SKM-1 treated with dmso at 0.1 percent for 144 hours (cell line): ENCODE data around the gene FLRT3.

Experiments
- DNase-seq: peaks from one replicate; lab custom pipeline; 2025; ENCODE audit not compliant: unreplicated experiment; lab: John Stamatoyannopoulos, UW

FLRT3 gene

DNA sequence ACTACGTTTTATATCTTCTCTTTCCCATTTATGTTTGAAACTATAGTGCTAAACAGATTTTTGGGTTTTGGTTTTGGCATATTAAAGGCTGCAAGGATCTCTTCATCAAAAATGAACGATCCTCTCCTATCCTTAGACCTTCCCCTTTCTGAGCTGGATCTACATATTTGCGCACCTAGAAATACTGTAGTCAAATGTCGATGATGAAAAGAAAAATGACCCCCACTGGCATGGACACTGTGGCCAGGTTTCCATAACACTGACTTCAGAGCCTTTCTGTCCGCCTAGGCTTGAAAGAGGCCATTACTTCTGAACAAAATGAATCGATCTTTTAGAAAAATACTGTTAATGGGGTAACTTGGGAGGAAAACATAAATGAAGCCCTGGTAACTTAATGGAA, 5.8 kb downstream of the FLRT3 start:
- no peak for DNase-seq

DNA sequence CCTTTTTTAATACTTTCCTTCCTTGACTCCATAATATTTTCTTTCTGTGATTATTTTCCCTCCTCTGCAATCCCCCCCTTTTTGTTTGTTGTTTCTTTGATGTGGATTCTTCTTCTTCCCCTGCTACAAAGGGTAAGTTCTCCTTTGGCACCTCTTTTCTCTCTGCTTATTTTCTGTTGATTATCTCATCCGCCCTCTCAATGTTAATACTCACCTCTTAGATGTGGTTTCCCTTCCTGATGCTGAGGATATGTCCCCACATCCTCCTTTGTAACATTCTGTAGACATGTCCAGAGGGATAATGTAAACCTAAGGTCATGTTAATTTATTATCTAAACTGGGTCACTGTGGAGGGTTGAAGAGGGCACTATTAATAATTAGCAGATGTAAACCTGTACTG, 17.7 kb downstream of the FLRT3 start:
- no peak for DNase-seq

DNA sequence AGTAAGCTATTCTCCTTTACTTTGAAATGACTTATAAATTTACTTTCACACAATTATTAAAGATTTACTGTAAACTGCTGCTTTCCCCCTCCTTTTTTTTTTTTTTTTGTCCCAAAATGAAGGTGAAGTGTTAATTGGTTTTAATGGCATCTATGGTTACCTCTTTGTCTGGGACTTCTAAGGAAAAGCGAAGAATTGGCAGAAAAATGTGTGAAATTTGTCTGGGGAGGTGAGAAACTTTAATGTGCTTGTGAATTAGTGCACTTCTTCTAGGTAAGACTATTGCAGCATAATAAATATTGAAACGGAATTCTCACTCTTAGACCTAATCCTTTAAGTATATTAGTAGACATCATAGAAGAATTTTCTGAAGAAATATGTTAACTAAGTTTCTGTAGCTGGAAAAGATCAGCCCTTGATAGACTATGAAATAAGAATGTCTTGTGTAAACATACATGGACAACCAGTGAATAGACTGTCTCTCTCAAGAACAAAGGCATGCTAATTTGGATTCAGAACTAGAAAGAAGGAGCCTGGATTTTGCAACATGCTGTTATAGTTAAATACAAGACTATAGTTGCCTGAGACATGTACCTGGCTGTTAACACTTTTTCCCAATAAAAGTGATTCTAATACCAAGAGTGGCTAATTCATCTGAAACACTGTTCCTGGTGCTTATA, 23.9 kb downstream of the FLRT3 start:
- DNase-seq, result no peak

DNA sequence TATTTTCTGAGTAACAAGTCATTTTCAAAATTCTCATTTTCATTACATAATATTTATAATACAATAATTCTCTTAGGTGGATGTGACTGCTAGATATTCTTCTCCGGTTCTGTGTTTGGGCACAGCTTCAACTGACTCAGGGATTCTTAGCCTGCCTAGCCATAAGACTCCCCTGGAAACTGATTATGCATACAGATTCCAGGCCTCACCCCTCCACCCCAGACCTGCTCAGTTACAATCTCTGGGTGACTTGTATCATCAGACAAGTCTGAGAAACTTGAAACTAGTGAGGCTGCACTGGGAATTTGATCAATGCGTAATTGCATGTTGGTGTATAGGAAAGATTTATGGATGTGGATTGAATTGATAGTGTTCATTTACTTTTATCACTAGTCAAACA, 25.4 kb downstream of the FLRT3 start:
- DNase-seq, result no peak

DNA sequence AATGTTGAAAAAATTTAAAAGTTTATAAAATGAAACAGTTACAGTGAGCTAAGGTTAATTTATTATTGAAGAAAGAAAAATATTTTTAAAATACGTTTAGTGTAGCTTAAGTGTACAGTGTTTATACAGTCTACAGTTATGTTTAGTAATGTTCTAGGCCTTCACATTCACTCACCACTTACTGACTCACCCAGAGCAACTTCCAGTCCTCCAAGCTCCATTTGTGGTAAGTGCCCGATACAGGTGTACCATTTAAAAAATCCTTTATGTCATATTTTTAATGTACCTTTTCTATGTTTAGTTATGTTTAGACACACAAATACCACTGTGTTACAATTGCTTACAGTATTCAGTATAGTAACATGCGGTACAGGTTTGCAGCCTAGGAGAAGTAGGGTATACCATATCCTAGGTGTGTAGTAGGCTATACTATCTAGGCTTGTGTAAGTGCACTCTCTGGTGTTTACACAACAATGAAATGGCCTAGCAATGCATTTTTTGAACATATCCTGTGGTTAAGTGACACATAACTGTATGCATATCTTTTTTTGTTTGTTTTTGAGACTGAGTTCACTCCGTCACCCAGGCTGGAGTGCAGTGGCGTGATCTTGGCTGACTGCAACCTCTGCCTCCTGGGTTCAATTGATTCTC, 26.3 kb downstream of the FLRT3 start:
- DNase-seq, result no peak

DNA sequence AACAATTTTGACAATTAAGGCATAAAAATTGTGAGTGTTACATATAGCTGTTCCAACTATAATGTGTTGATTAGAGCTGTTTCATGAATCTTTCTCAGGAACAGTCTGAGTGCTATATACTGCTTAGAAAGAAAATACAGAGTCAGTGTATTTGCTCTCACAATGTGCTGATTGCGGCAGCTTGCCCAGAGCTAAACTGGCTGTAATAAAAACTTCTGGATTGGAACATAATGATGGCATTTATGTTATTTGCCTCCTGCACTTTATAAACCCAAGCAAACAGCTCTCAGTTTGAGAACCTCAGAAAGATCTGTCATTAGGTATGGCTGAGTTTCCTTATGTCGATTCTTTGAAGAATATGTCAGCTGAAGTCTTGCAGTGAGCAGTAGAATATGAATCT, 29.5 kb downstream of the FLRT3 start:
- no peak for DNase-seq

DNA sequence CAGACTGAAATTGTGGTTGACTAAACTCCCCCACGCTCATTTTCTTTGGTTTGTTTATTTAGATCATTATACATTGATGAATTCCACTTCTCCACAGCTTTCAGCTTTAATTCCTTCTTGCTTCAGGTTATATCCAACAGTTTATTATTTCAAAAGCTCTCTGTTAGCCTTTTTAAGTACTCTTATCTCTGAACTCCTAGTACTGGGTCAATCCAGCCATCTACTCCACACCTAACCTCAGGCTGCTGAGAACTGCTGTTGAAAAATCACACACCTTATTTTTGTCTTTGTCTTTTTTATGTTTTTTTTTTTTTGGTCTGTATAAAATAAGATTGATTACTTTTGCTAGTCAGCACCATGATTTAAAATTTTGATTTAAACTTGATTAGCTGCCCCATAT, 32.9 kb downstream of the FLRT3 start:
- no peak for DNase-seq

DNA sequence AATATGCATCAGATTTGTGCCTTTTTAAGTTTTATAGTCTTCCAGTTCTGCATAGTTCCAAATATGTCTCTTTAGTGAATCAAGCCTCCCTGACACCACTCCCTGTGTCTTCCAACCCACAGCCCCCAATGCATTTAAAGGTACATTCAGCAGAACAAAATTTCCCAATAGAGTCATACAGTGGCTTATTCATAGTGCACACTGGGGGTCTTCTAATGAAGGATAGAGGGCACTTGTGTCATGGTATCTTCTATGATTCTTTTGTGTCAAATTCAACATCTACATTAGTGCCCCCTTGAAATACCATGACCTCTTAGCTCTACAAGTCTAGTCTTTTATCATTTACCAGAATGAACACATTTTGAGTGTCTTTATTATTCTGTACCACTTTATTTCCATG, 33.8 kb downstream of the FLRT3 start:
- no peak for DNase-seq

DNA sequence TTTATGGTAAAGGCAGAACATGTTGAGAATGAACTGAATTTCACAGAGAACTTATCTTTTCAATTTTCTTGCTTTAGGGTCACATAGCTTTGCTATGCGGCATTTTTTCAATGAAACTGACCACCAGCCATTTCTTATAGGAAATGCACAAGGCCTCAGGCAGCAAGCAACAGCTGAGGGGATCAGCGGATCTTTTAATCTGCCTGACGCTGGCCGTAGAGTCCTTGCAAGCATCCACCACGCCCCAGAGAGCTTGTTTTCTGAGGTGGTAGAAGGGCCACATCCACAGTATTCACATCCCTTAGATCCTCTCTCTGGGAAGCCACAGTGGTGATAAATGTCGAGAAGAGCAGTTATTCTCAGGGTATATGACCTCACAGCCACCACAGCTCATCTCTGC, 34.3 kb downstream of the FLRT3 start:
- no peak for DNase-seq

DNA sequence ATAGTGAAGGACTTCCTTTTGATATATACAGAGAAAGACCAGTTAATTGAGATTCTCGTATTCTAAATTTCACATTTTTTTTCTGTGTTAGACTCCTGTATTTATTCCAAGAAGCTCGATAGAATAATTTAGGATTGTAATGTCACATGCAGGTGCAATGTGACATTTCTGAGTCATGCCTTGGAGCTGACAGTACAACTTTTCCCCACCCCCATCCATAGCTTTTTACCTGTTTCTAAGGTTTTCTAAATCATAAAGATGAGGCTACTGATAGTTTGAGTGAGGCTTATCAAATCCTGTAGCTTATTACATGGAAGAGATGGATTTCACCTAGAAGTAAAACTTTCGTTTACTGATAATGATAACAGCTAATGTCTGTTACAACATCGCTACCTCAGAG, 37.6 kb downstream of the FLRT3 start:
- DNase-seq, result no peak

DNA sequence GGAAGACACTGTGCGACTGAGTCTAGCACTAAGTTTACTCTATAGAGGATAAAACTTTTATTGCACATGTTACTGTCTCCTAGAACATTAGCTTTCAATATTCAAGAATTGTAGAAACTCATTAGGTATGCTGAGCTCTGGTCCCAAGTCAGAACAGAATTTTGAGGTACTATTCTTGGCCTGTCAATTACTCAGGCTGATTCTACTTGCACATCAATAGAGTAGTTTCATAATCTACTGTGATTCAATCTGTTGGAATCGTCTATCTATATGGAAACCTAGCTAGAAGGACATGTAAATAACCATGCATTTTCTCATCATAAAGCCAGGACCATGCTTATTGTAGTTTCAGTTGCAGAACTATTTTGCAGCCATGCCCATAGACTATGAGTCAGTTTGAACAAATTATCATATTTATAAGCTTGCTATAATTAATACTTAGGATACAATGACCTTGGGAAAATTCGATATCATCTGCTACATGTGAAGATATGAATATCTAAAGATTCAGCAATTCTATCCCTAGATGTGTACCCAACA, 41.6 kb downstream of the FLRT3 start:
- DNase-seq, result no peak

DNA sequence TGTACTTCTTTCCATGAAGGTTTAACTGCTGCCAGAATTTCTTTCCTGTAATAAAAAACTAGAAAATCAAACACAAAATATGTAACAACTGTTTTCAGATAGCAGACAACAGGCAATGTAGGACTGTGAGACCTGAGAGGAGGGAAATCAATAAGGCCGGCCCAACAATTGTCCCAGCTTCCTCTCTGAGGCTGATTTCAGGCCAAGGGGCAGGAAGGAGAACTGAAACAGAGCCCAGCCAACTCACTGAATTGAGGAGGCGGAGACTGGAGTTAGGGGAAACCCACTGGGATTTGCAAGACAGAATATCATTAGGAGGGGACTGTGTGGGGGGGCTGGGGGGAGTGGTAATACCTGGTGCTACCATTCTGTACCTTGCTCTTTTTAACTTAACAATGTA, 42.2 kb downstream of the FLRT3 start:
- no peak for DNase-seq

DNA sequence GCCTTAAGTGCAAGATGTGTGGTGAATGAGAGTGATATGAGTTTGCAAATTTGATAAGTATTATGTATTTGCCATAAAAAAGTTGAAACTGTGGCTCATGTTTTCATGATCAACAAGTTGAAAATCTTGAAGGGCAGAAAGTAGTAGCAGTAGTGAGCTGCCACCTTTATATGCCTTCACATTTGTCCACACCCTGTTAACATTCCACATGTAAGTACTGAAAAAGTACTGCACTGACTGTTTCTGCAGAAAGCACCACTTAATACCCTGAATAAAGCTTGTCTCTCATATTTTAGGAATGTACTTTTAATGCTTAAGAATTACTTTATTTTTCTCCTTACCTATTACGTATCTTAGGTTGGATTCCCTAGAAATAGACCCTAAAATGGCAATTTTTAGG, 45.9 kb downstream of the FLRT3 start:
- DNase-seq, result no peak

DNA sequence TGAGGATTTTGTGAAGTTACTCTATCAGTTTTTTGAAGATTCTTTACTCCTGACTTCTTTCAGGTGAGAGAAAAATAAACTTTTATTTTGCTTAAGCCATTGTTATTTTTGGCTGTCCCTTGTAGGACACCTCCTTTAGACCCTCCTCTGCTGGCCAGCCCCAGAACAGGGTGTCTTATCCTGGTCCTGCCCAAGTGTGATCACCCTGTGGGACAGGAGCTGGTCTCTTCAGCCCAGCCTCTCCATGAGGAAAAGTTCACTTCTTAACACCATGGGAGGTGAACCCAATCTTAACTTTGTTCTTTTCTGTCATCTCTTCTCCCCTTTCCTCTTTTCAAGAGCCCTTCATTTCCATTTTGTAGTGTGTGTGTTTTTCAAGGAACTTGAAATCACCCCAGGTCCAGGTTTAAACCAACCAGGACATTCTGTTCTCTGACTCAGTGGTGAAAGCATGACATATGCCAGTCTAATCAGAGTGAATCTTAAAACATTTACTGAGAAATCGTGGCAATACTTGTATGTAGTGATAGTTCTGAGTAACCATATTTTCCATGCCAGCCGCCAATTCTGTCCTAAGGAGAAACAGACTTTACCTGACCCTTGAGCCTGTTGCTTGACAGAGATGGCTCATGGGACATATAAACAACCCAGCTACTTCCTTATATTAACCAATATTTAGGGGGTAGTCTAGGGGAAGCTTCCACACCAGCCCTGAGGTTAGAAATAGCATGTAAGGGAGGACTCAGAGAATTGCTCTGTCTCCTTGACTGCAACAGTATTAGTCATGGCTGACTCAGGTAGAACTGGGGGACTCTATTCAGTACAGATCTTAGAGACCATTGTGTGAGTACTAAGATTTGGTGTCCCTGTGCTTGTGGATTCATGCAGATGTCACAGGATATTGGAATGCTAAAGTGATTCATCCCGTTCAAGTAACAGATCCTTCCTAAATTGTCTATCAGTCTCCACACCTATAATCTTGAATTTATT, 48.8 kb downstream of the FLRT3 start:
- no peak for DNase-seq

DNA sequence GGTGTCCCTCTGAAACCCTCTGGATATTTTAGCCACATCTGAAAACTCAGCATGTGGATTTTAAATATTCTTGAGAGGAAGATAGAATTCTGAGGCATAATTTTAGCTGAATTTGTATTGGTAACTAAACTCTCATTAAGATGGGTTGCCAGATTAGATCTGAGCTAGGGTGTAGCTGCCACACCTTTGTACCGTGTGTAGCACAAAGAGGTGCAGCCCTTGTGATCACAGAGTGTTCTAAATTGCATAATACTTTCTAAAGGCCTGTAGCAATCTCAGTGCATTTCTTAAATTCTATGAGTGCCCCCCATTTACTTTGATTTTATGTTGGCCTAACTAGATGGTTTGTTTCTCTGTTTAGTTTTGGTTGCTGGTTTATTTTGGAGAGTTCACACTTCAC, 53.0 kb downstream of the FLRT3 start:
- no peak for DNase-seq

DNA sequence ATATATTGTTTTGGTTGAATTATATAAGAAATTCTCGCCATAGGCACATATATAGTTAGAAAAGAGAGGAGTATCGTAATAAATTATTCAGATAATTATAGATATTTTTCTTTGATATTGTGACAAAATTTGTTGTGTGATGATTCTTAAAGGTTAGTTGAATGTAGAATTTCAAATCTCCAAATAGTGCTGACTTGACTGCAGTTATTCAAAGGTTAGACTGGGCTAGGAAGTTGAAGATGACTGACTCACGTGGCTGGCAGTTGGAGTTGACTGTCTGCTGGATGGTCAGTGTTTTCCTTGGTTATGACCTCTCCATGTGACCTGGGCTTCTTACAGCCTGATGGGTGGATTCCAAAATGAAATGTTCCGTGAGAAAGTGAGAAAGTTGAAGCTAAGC, 55.3 kb downstream of the FLRT3 start:
- DNase-seq, result no peak
